Mesendoderm (in vitro differentiated cells): ENCODE measurements around the gene ACP3.
A peak's percentile ranks its signal among the peaks of the same experiment; 100 is the strongest.

Source experiments
- DNase-seq: peaks from one replicate; pipeline ENCODE4 v3.0.0; 2013
- H2AK5ac ChIP-seq: 2 replicates; pipeline ENCODE4 v1.6.1; 2013; ENCODE audit warnings: low read length, inconsistent platforms
- H2BK120ac ChIP-seq: 2 replicates; pipeline ENCODE4 v1.6.1; 2013; ENCODE audit warnings: low read depth, mild to moderate bottlenecking, low read length, moderate library complexity, mixed read lengths
- H2BK15ac ChIP-seq: replicated peaks from 2 replicates; pipeline ENCODE4 v1.6.1; 2013; ENCODE audit warnings: low read depth, mild to moderate bottlenecking, moderate library complexity
- H2BK5ac ChIP-seq: 2 replicates; pipeline ENCODE4 v1.6.1; 2013; ENCODE audit warnings: low read length, inconsistent platforms
- H3K18ac ChIP-seq: 2 replicates; pipeline ENCODE4 v1.6.1; 2013; ENCODE audit warnings: mild to moderate bottlenecking, low read length, mixed read lengths
- H3K23ac ChIP-seq: one replicate; pipeline ENCODE4 v1.6.1; 2013; ENCODE audit warnings: low read length
- H3K27ac ChIP-seq: 2 replicates; pipeline ENCODE4 v1.5.1; 2013; ENCODE audit warnings: low read depth, mild to moderate bottlenecking, inconsistent platforms, low read length, moderate library complexity
- H3K27me3 ChIP-seq: 2 replicates; pipeline ENCODE4 v1.6.1; 2013; ENCODE audit warnings: low read length, control low read depth, mild to moderate bottlenecking, inconsistent platforms; ENCODE audit not compliant: insufficient read depth, poor library complexity
- H3K36me3 ChIP-seq: 2 replicates; pipeline ENCODE4 v1.6.1; 2013; ENCODE audit warnings: low read length, inconsistent platforms; ENCODE audit not compliant: control insufficient read depth, insufficient read depth
- H3K4ac ChIP-seq: one replicate; pipeline ENCODE4 v1.6.1; 2013; ENCODE audit warnings: low read depth, mild to moderate bottlenecking, low read length, moderate library complexity
- H3K4me1 ChIP-seq: 2 replicates; pipeline ENCODE4 v1.6.1; 2013; ENCODE audit warnings: low read depth, low read length, inconsistent platforms; ENCODE audit not compliant: control insufficient read depth
- H3K4me2 ChIP-seq: 2 replicates; pipeline ENCODE4 v1.6.1; 2013; ENCODE audit warnings: low read length
- H3K4me3 ChIP-seq: 2 replicates; pipeline ENCODE4 v1.5.1; 2013; ENCODE audit warnings: mild to moderate bottlenecking, low read length
- H3K56ac ChIP-seq: one replicate; pipeline ENCODE4 v1.6.1; 2013; ENCODE audit warnings: low read length
- H3K79me1 ChIP-seq: 2 replicates; pipeline ENCODE4 v1.6.1; 2013; ENCODE audit warnings: low read length, inconsistent platforms
- H3K79me2 ChIP-seq: 2 replicates; pipeline ENCODE4 v1.6.1; 2013; ENCODE audit warnings: mild to moderate bottlenecking, low read length; ENCODE audit not compliant: control insufficient read depth, insufficient read depth
- H3K9ac ChIP-seq: 2 replicates; pipeline ENCODE4 v1.6.1; 2013; ENCODE audit warnings: low read length, inconsistent platforms
- H4K5ac ChIP-seq: one replicate; pipeline ENCODE4 v1.6.1; 2013; ENCODE audit warnings: low read length
- H4K8ac ChIP-seq: one replicate; pipeline ENCODE4 v1.6.1; 2013; ENCODE audit warnings: low read depth, mild to moderate bottlenecking, control low read depth, low read length, moderate library complexity
- WGBS: extraction: QIAGEN DNeasy Blood & Tissue Kit; methylation state at CpG from one replicate; pipeline ENCODE4 v1.1.7; 2013; ENCODE audit warnings: low lambda C conversion rate, missing lambda C conversion rate; ENCODE audit not compliant: insufficient coverage; ENCODE audit errors: extremely low coverage; 5-methylcytosine and 5-hydroxymethylcytosine counted together

The ACP3 gene

GRCh38 chr3:132288357-132288756 lies 28.9 kb upstream of the ACP3 start:
- H4K8ac ChIP-seq, result no peak overlapping the region
- no peak overlapping the region for H3K18ac ChIP-seq
- no peak overlapping the region for H4K5ac ChIP-seq
- no peak overlapping the region for H3K56ac ChIP-seq
- H3K9ac ChIP-seq, result no peak overlapping the region
- WGBS, result no CpG with 5 or more reads among the region's 2 CpGs
- H3K4me2 ChIP-seq, result no peak overlapping the region
- H2AK5ac ChIP-seq, result no peak overlapping the region
- H2BK15ac ChIP-seq, result no peak overlapping the region
- H3K4me1 ChIP-seq, result peaks cover 21% of the 10 kb centered on the region
- no peak overlapping the region for H3K4ac ChIP-seq
- H3K27me3 ChIP-seq, result no peaks in the 10 kb centered on the region
- H2BK120ac ChIP-seq, result no peak overlapping the region
- no peak overlapping the region for H2BK5ac ChIP-seq
- no peak for DNase-seq
- H3K36me3 ChIP-seq, result no peaks in the 10 kb centered on the region
- no peak overlapping the region for H3K27ac ChIP-seq
- no peaks in the 10 kb centered on the region for H3K79me1 ChIP-seq
- H3K79me2 ChIP-seq, result no peaks in the 10 kb centered on the region
- no peak overlapping the region for H3K4me3 ChIP-seq
- H3K23ac ChIP-seq, result no peak overlapping the region

DNA sequence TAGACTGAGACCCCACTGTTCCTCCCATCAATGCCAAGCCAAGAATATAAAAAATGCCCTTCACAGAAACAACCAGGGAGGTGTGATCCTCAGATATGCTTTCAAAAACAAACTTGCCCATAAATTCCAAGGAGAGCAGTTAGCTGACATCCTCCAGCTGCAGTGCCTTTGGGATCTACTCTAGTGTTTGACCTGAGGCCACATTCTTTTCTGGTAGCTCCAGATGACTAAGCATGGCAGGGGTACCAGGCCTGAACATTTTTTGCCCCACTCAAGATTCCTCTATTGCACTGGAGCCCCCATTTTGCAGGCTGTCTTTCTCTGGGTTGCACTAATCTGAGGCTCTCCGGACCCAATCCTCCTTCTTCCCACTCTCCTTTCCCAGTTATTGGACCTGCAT lies 27.9 kb upstream of the ACP3 start:
- H3K27ac ChIP-seq, result no peak overlapping the region
- H3K4me3 ChIP-seq, result no peak overlapping the region
- H3K79me1 ChIP-seq, result no peaks in the 10 kb centered on the region
- H3K4me2 ChIP-seq, result no peak overlapping the region
- H3K4me1 ChIP-seq, result peaks cover 12% of the 10 kb centered on the region
- DNase-seq, result no peak
- no peak overlapping the region for H2AK5ac ChIP-seq
- no peak overlapping the region for H4K8ac ChIP-seq
- H2BK5ac ChIP-seq, result no peak overlapping the region
- no peaks in the 10 kb centered on the region for H3K27me3 ChIP-seq
- H3K18ac ChIP-seq, result no peak overlapping the region
- H4K5ac ChIP-seq, result no peak overlapping the region
- no peak overlapping the region for H3K9ac ChIP-seq
- no CpG with 5 or more reads among the region's 1 CpG for WGBS
- no peak overlapping the region for H3K56ac ChIP-seq
- H3K23ac ChIP-seq, result no peak overlapping the region
- H2BK15ac ChIP-seq, result no peak overlapping the region
- H3K79me2 ChIP-seq, result no peaks in the 10 kb centered on the region
- H3K36me3 ChIP-seq, result no peaks in the 10 kb centered on the region
- H2BK120ac ChIP-seq, result no peak overlapping the region
- H3K4ac ChIP-seq, result no peak overlapping the region

GRCh38 chr3:132290833-132291232 lies 26.4 kb upstream of the ACP3 start:
- H3K79me2 ChIP-seq, result no peaks in the 10 kb centered on the region
- no peak overlapping the region for H2AK5ac ChIP-seq
- H4K8ac ChIP-seq, result no peak overlapping the region
- no peak overlapping the region for H2BK5ac ChIP-seq
- no peak overlapping the region for H3K4me2 ChIP-seq
- no peak overlapping the region for H3K9ac ChIP-seq
- H2BK120ac ChIP-seq, result no peak overlapping the region
- no peak overlapping the region for H3K23ac ChIP-seq
- no peaks in the 10 kb centered on the region for H3K36me3 ChIP-seq
- DNase-seq, result no peak
- H3K56ac ChIP-seq, result no peak overlapping the region
- no CpG with 5 or more reads among the region's 3 CpGs for WGBS
- no peak overlapping the region for H3K4me3 ChIP-seq
- H2BK15ac ChIP-seq, result no peak overlapping the region
- no peak overlapping the region for H3K18ac ChIP-seq
- no peak overlapping the region for H3K27ac ChIP-seq
- no peaks in the 10 kb centered on the region for H3K27me3 ChIP-seq
- H3K4me1 ChIP-seq, result peaks cover 4% of the 10 kb centered on the region
- H3K79me1 ChIP-seq, result no peaks in the 10 kb centered on the region
- no peak overlapping the region for H3K4ac ChIP-seq
- H4K5ac ChIP-seq, result no peak overlapping the region

GRCh38 chr3:132292042-132292441 lies 25.2 kb upstream of the ACP3 start:
- no peak overlapping the region for H2AK5ac ChIP-seq
- no peaks in the 10 kb centered on the region for H3K79me2 ChIP-seq
- no peaks in the 10 kb centered on the region for H3K36me3 ChIP-seq
- no peaks in the 10 kb centered on the region for H3K79me1 ChIP-seq
- no peak overlapping the region for H3K23ac ChIP-seq
- no peak overlapping the region for H3K18ac ChIP-seq
- H3K56ac ChIP-seq, result no peak overlapping the region
- H3K27me3 ChIP-seq, result no peaks in the 10 kb centered on the region
- no peak overlapping the region for H2BK120ac ChIP-seq
- H3K4me3 ChIP-seq, result no peak overlapping the region
- H2BK15ac ChIP-seq, result no peak overlapping the region
- H3K9ac ChIP-seq, result no peak overlapping the region
- H4K8ac ChIP-seq, result no peak overlapping the region
- no peaks in the 10 kb centered on the region for H3K4me1 ChIP-seq
- no peak overlapping the region for H4K5ac ChIP-seq
- WGBS, result no CpG with 5 or more reads among the region's 4 CpGs
- H2BK5ac ChIP-seq, result no peak overlapping the region
- no peak overlapping the region for H3K4me2 ChIP-seq
- DNase-seq, result no peak
- H3K27ac ChIP-seq, result no peak overlapping the region
- no peak overlapping the region for H3K4ac ChIP-seq

GRCh38 chr3:132293251-132293650 lies 24.0 kb upstream of the ACP3 start:
- DNase-seq, result no peak

GRCh38 chr3:132294906-132295305 lies 22.3 kb upstream of the ACP3 start:
- Histone ChIP-seq H2BK15ac (no peak overlapping the region), H3K4me1 (no peaks in the 10 kb centered on the region), H3K79me2 (no peaks in the 10 kb centered on the region), H3K4me2 (no peak overlapping the region), H3K56ac (no peak overlapping the region), H3K36me3 (no peaks in the 10 kb centered on the region), H3K4me3 (no peak overlapping the region), H3K27ac (no peak overlapping the region), H2AK5ac (no peak overlapping the region), H3K18ac (no peak overlapping the region), H3K79me1 (no peaks in the 10 kb centered on the region), H3K9ac (no peak overlapping the region), H2BK120ac (no peak overlapping the region), H3K27me3 (no peaks in the 10 kb centered on the region), H2BK5ac (no peak overlapping the region), H4K5ac (no peak overlapping the region), H4K8ac (no peak overlapping the region), H3K4ac (no peak overlapping the region), H3K23ac (no peak overlapping the region)
- DNase-seq, result no peak
- WGBS, result no CpG with 5 or more reads among the region's 5 CpGs

More at GRCh38 chr3:132293251-132293650, 24.0 kb upstream of the ACP3 start:
- Histone ChIP-seq H2BK5ac (no peak overlapping the region), H3K9ac (no peak overlapping the region), H2BK120ac (no peak overlapping the region), H3K79me1 (no peaks in the 10 kb centered on the region), H3K18ac (peak overlapping the region; percentile 39), H3K56ac (no peak overlapping the region), H3K4ac (no peak overlapping the region), H4K8ac (no peak overlapping the region), H3K4me1 (no peaks in the 10 kb centered on the region), H3K4me3 (no peak overlapping the region), H3K79me2 (no peaks in the 10 kb centered on the region), H2AK5ac (no peak overlapping the region), H3K27ac (no peak overlapping the region), H3K27me3 (no peaks in the 10 kb centered on the region), H3K36me3 (no peaks in the 10 kb centered on the region), H3K23ac (no peak overlapping the region), H4K5ac (no peak overlapping the region), H3K4me2 (no peak overlapping the region), H2BK15ac (no peak overlapping the region)
